ENCODE data around the gene FBXO31.

Gene FBXO31

DNA sequence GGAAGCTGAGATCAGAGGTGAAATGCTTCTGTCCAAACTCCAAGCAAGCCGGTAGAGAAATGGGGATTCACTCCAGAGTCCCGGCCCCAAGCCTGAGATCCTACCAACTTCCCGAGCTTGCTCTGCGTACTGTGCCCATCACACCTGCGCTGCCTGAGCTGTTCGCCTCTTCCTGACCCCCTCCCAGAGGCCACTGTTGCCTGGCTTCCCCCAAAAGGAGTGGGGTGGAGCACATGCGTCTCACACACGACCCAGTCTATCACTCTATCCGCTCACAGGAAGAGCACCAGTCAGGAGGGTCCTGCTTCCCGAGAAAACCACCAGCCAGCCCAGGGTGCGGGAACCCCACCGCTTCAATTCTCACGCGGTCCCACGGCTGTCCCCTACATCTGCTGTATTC lies 52.9 kb downstream of the FBXO31 start:
- DNase-seq (ENCODE audit: low read depth in 1 of 2, low spot score in 1 of 2): no peak

DNA sequence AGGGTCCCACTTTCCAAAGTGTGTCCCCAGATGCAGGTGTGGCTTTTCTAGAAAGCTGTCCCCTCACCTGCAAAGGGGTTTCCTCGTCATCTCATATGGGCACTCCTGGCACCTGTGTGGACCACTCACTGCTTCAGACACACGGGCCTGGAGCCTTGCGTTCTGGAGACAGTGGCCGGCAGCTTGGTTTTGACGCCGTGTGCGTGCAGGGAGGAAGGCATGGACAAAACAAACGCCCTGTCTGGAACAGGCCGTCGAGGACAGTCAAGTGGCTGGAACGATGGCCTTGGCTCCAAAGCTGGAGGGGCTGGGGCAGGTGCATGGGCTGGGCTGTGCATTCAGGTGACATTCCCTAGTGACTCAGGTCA lies 53.3 kb downstream of the FBXO31 start:
- no peak for DNase-seq (ENCODE audit: low read depth in 1 of 2, low spot score in 1 of 2)

DNA sequence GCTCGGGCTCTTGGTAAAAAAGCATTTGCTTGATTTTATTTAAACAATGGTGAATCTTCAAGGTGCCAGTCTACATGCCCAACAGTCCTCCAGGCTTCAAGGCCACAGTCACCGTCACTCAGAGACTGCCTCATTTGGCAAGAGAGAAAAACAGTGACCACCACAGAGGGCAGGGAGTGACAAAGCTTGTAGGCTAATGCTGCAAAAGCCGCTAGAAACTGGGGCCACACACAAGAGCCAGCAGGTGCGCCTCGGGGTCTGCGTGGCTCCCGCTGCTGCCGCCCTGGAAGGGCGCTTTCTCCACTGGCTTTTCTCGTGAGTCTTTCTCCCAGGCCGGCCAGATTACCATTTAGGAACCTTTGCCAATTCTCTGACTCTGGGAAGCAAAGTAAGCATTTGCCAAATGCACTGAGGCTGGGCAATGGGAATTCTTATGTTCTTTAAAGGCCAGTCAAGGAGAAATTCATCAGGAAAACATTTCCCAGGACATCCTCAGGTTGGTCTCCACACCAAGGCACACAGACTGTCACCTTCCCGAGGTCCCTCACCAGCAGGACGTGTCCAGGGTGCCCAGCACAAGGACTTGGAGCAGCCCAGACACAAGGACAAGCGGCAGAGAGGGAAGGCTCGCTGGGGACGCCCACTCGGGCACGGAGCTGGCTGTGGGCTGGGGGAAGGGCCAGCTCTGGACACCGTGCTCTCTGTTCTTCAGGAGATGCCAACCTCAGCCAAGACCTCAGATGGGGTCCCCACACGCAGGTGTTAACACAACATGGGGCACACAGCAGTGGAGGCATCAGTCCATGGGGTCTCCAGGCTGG lies 53.9 kb downstream of the FBXO31 start:
- no peak for DNase-seq (ENCODE audit: low read depth in 1 of 2, low spot score in 1 of 2)

DNA sequence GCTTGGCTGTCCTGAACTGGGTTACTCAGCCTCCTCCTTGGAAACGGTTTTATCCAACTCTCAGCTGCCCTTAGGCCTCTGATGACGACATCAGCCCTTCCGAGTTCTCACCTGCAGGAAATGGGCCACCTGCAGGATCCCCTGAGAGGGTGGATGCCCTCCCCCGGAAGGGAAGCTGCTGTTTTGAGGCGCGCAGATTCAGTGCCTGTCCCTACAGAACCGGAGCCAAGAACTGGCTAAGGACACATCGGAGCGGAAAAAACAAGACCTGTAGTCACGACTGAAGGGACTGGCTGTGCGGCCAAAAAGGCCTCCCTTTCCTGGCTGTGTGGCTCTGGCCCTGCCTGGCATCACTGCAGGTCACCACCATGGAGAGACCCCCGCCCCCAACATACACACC lies 54.7 kb downstream of the FBXO31 start:
- no peak for DNase-seq (ENCODE audit: low read depth in 1 of 2, low spot score in 1 of 2)

DNA sequence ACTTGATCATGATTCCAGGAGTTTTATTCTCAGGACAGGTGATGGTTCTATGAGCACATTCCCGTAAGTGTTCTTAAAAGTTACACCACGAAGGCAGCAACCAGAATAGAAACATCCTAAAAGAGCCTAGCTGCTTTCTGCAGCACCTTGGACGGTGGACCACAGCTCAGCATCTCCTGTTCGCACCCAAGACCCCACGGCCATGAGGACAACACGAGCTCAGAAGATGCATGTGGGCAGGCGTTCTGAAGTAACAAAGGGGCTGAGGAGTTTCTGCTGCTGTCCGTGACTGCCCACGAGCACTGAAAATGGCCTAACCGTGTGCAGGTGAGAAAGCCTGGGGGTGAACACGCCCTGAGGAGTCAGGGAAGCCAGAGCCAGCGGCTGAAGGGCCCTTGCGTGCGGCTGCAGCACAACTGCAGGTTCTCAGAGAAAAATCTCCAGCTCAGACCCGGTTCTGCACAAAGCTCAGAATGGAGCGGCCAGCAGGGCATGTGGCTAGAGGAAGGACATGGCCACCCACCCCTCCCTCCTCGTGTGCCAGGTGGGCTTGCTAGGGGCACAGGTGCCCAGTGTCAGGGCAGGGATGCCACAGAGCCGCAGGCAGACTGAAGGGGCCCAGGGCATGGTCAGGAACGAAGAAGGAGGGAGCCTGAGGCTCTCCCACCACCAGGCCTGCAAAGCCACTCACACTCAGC lies 55.6 kb downstream of the FBXO31 start:
- no peak for DNase-seq (ENCODE audit: low read depth in 1 of 2, low spot score in 1 of 2)

DNA sequence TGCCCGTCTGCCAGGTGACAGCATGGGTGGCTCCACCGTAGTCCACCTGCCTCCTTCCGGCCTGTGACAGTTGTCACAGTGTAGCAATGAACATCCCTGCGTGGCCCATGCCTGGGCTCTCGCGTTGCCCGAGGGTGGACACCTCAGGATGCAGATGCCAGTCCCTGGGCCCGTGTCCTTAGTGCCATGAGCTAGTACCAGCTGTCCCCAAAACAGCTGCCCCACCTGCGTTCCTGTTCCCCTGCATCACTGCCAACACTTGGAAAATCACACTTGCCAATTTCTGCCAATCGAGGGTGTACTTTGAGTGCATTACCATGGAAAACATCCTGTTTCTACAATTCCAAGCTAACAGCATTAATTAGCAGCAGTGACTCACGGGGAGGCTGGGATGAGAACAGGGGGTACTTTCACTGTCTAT lies 57.4 kb downstream of the FBXO31 start:
- DNase-seq (ENCODE audit: low read depth in 1 of 2, low spot score in 1 of 2): no peak

DNA sequence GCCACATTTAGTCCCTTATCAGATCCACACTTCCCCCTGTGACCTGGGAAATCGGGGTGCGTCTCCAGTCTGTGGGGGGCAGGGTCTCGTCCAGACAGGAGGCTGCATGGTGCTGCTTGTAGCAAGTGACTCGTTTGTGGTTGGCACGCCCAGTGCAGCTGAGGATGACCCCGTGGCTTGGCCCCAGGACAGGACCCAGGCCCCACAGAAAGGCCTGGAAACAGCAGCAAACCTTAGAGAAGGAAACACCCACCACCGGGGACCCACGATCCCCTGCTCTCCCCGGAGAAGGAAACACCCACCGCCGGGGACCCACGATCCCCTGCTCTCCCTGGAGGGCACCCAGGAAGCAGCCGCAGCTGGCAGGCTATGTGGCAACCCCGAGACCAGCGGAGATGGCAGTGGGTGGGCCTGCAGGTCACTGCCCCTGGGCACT lies 58.1 kb downstream of the FBXO31 start:
- no peak for DNase-seq (ENCODE audit: low read depth in 1 of 2, low spot score in 1 of 2)

DNA sequence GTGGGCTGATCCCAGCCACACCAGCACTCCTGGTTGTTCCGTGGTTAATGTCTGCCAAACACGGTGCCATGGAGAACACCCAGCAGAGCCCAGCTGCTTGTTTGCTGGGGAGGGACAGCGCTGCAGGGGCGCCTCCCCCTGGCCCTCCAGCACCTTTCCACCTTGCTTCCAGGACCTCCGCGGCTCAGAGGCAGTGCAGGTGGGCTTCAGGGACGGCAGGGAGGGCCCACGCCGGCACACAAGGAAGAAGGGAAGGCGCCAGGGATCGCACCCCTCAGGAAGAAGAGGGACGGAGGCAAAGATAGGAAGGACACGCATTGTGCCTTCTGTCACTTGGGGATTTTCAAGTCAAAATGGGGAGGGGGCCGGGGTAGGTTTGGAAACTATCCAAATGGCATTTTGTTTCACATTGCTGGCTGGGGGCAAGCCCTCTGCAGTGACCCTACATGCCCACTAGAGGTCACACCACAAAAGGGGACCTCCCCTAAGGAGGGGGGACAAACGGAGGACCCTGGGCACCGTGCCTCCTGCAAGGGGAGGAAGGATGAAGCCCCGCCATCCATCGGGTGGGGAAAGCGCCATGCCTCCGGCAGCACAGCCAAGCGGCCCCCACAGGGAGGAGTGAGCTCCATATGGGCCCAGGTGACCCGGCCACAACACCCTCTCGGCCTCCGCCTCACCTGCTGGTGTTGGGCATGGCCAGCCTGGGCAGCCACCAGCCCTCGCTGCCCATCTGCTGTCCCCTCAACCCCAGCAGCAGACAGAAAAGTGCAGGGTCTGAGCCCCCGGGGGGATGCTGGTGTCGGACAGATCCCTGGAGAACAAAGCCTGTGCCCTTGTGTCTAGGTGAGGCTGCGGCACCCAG lies 58.9 kb downstream of the FBXO31 start:
- peak; percentile 12 to 13 for DNase-seq (ENCODE audit: low read depth in 1 of 2, low spot score in 1 of 2)

DNA sequence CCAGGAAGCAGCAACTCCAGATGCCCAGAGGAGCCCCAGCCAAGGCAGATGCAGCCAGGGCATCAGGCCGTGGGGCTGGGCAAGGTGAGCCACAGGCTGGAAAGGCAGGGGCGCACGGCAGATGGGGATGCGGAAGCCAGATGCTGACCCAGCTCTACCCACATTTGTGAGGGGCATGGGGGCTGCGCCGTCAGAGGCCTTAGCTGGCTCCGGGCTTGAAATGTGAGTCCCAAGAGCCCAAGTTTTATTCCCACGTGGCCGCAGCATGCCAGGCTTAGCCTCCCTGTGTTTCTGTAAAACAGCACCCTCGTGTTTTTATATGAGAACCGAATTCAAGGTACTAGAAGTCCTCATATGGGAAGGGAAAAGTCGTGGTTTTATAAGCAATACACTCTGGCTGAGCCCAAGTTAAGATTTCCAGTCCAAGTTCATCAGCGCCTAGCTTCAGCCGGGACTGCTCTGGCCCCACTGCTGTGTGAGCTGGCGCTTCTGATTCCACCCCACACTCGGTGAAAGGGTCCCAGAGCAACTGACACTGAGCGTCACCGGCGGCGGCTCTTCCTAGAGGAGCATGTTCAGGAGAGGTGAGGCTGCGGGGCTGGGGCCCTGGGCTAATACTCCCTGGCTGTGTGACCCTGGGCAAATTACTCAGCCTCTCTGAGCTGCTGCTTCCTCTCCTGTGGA lies 59.7 kb downstream of the FBXO31 start:
- no peak for DNase-seq (ENCODE audit: low read depth in 1 of 2, low spot score in 1 of 2)

DNA sequence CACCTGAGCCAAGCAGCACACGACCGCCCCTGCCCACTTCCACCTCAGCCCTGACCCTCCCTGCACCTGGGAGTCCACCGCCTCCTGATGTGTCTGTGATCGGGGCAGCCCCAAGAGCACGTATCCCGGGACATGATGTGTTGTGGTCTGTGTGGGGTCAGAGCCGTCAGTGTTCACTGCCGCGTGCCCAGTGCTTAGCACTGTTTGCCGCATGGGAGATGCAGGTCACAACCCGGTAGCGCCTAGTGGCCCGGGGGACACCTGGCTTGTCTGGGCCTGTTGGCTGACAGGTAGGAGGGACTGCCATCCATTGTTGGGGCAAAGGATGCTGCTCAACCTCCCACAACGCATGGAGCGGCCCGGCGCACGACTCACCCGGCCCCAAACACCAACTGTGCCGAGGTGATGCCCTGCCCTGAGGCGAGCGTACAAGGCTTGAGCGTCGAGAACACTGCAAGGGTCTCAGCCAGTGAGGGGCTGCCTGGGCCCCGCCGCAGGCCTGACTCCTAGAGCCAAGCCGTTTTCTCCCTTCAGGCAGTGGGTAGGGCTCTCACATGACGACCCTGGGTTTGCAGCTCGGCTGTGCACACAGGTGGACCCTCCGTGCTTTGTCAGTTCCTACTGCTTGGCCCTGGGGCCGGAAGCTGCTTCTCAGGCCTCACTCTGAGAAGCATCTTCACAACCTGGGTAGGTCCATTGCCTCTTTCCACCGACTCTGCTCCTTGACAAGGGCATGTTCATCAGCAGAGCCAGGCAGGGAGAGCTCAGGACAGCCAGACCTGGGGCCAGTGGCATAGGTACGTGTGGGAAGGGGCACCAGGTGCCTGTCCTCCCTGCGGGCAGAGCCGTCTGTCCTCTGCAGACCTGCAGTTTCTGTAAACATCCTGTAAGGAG lies 60.5 kb downstream of the FBXO31 start:
- no peak for DNase-seq (ENCODE audit: low read depth in 1 of 2, low spot score in 1 of 2)

DNA sequence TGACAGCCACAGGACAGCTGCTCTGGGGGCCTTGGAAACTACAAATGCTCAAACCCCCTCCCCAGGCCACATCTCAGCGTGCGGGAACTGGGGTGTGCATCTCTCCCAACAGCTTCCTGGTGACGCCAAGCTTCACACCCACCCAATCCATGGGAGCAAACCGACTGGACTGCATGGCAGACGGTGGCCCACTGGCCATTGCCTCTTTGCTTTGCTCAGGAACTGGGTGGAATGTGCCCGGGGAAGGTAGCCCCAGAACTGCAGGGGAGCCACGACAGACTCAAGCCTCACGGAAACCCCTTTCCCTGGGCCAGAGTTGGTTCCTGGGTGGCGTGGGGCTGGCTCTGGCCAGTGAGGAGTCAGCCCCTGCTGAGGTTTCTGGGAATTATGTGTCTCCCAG lies 61.2 kb downstream of the FBXO31 start:
- DNase-seq (ENCODE audit: low read depth in 1 of 2, low spot score in 1 of 2): no peak

DNA sequence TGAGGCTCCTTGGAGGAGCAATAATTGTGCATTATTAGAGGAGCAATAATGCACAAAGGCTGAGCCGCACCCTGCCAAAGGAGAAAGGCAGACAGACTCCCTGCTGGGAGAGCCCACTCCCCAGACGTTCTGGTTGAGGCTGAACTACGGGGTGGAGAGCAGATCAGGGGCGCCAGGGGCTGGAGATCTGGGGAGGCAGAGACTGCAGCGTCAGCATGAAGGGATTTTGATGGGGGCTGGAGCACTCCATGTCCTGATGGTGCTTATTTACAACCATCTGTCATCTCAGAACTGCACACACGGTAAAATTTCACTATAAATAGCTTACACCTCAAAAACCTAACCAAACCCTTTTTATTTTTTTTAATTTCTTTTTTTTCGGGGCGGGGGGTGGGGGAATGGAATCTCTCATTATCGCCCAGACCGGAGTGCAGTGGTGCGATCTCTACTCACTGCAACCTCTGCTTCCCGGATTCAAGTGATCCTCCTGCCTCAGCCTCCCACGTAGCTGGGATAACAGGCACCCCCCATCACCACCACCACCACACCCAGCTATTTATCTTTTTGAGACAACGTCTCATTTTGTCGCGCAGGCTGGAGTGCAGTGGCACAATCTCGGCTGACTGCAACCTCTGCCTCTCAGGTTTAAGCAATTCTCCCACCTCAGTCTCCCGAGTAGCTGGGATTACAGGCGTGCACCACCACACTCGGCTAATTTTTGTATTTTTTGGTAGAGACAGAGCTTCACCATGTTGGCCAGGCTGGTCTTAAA lies 62.1 kb downstream of the FBXO31 start:
- DNase-seq (ENCODE audit: low read depth in 1 of 2, low spot score in 1 of 2): no peak

DNA sequence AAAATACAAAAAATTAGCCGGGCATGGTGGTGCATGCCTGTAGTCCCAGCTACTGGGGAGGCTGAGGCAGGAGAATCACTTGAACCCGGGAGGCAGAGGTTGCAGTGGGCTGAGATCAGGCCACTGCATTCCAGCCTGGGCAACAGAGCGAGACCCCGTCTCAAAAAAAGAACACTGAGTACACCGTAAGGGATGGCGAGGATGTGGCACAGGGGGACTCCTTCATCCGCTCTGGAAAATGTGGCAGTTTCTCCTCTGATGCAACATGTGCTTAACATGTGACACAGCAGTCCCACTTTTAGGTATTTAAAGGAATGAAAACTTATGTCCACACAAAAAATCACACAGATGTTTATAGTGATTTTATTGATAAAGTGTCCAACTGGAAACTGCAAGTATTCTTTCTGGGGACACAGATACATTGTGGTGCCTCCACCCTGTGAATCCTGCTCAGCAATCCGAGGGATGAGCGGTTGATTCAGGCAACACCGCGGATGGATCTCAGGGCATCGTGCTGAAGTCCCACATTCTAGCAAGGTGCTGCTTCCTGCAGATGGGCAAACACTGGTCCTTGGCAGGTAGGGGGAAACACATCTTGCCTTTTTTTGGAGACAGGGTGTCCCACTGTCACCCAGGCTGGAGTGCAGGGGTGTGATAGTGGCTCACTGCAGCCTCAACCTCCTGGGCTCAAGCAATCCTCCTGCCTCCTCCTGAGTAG lies 62.9 kb downstream of the FBXO31 start:
- DNase-seq (ENCODE audit: low read depth in 1 of 2, low spot score in 1 of 2): no peak

DNA sequence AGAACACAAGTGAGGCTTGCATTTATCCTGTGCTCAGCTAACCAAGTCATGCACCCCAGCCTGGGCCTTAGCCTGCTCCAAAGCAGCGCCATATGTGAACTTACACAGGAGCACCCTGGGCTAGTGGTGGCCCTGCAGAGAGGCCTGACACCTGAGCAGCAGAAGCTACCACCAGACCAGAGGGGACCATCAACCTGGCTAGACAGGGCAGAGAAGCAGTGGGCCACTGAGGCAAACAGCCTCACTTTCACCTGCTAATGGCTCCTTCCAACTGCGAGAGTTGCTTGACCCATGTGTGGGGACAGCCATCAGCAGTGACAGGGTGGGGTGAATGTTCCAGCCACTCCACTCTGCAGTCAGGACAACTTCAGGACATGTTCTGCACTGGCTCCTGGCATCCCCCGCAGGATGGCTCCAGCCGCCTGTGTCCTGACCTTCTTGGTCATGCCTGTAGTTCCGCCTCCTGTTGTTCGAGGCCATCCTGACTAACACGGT lies 63.5 kb downstream of the FBXO31 start:
- DNase-seq (ENCODE audit: low read depth in 1 of 2, low spot score in 1 of 2): no peak

DNA sequence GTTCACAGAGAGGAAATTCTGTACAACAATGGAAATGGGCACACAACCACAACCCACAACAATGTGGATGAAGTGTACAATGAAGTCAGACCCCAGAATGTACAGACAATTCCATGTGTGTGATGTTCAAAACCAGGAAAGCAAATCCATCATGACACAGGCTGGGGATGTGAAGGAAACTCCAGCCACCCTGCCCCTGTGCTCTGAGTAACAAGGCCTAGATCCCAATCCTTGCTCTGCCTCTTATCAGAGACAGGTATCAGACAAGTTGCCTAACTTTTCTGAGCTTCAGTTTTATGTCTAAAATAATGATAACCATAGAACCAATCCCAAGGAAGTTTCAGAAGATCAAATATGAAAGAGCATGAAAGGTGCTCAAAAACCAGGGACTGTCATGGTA lies 64.6 kb downstream of the FBXO31 start:
- no peak for DNase-seq (ENCODE audit: low read depth in 1 of 2, low spot score in 1 of 2)

DNA sequence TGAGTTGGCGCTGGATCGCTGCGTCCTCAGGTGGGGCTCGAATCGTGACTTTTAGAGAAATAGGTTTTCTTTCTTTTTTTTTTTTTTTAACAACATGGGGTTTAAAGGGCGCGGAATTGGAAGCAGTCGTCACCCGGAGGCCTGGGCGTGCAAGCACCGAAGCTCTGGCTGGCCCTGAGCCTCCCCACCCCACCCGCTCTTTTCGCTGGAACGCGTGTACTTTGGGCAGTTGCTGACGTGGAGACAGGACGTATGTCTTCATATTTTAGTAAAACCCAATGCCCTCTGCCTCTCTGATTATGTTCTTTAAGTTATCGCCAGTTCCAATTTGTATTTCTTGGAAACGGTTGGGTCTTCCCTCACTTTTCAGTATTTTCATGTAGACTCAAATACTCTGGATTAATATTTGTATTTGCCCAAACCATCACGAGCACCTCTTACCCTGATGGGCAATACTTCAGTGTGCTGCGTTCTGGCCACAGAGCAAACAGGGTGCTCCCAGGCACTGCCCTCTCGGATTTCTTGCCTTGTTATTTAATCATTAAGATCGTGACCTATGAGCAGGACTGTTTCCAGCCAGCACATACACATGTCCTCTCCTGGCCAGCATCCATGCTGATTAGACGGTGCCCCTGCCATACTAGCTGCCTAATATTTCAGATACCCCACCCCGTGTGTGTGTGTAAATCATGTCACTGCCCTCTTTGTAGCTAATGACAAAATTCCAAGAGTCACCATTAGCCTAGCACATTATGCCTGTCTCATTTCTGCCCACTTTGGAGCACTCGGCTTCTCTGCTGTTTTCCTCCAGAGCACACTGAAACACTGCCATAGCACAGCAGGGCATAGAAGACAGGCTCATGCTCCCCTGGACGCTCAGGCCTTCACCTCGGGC lies 65.6 kb downstream of the FBXO31 start:
- DNase-seq (ENCODE audit: low read depth in 1 of 2, low spot score in 1 of 2): no peak

DNA sequence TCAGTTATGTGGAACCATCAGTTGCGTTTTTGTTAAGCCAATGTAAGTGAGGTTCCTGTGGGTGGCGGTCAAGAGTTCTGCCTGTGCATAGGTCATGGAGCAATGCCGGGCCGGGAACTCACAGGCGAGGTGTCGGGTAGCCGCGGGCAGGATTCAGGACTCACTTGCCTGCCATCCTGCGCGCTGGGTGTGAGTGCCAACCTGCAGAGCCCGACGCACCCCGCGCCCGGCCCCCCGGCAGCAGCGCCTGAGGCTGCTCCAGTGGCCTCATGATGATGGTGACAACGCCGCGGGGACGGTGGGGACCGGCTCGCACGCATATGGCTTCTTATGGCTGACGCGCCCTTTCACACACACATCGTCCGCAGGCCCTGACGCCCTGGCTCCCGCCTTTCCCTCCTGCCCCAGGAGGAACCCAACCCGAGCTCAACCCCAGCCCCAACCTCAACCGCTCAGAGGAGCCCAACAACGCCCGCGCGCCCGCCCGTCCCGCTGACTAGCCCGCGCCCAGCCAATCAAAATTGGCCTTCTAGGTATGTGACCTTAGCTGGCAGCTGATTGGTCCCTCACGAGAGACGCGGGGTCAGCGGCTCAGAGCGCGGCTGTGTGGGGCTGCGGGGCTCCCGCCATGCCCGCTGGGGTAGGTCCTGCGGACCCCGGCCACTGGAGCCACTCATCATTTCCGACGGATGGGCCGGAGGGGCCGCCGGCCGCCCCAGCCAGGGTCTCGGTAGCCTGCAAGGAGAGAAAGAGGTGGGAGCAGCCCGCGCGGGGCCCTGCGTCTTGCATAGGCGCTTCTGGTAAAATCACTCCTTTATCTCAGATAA lies 66.4 kb downstream of the FBXO31 start, which contains the start of gene C16orf95:
C16orf95 (minus strand) TSS at position 470 of the 827 bp plus-strand sequence; CDS start at position 320, 150 bp downstream.
- peak; percentile 96 to 99 for DNase-seq (ENCODE audit: low read depth in 1 of 2, low spot score in 1 of 2)

All from activated CD4-positive, alpha-beta T cell treated with anti-CD3 and anti-CD28 coated beads, Interleukin-2, amount 50 U/mL, for 24 hours (primary cell).